Bone marrow (tissue), 2 donors: Measurements from ENCODE around the gene STOML2.
"Not testable (repeated sequence)": the region's sequence is repeated elsewhere in the genome, so short reads cannot be mapped to it uniquely, and the experiment has no call there.

Experiments
- DNase-seq, 2 donors: peaks; one replicate each; lab custom pipeline; 2025; lab: John Stamatoyannopoulos, UW

STOML2 gene, protein sequence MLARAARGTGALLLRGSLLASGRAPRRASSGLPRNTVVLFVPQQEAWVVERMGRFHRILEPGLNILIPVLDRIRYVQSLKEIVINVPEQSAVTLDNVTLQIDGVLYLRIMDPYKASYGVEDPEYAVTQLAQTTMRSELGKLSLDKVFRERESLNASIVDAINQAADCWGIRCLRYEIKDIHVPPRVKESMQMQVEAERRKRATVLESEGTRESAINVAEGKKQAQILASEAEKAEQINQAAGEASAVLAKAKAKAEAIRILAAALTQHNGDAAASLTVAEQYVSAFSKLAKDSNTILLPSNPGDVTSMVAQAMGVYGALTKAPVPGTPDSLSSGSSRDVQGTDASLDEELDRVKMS

DNA sequence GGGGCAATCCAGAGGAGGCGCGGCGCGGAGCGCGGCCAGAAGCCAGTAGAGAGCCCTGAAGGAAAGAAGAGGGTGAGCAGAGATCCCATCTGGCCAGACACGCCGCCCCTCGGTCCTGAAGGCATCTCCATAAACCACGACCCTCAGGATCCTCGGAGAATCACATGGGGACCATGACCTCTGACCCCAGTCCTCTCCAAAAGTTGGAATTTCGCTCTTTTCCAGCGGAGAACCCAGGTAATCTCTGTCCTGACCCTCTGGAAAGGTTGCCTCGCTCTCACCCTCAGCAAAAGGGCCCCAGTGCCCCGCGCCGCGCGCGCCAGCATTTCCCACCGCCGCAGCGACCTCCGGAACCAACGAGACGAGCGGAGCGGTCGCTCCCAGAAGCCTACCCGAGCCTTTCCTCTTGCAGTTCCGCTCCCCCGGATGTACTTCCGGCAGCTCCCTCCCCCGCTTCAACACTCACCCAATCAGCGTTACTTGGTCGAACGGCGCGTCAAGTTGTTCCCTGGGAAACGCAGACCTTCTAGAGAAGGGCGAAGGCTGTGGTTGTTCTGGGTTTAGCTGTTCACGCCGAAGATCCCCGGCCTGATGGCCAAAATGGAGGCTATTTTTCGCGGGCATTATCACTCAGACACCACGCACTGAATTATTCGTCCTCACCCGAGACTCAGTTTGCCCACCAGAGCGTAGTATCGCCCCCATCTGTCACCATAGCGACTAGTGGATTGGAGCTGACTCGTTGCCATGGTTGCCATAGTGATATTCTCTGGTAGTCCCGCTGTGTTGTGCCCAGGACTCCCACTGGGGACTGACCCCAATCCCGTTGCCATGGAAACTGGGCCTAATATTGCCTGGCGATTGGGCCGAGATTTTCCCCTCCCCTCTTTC is at the start of gene STOML2:
STOML2 (minus strand) TSS at position 363 of the 891 bp plus-strand sequence; CDS start at position 326, 37 bp downstream.
- peak; percentile 69 to 91 for DNase-seq

DNA sequence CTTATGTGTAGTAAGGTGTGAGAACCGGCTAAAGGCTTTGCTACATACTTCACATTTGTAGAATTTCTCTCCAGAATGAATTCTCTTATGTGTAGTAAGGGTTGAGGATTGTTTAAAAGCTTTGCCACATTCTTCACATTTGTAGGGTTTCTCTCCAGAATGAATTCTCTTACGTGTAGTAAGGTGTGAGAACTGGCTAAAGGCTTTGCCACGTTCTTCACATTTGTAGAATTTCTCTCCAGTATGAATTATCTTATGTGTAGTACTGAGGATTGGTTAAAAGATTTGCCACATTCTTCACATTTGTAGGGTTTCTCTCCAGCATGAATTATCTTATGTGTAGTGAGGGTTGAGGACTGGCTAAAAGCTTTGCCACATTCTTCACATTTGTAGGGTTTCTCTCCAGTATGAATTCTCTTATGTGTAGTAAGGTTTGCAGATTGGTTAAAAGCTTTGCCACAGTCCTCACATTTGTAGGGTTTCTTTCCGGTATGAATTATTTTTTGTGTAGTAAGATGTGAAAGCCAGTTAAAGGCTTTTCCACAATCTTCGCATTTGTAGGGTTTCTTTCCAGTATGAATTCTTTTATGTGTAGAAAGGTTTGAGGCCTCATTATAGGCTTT is 45.1 kb upstream of the STOML2 start:
- not testable (repeated sequence) for DNase-seq

DNA sequence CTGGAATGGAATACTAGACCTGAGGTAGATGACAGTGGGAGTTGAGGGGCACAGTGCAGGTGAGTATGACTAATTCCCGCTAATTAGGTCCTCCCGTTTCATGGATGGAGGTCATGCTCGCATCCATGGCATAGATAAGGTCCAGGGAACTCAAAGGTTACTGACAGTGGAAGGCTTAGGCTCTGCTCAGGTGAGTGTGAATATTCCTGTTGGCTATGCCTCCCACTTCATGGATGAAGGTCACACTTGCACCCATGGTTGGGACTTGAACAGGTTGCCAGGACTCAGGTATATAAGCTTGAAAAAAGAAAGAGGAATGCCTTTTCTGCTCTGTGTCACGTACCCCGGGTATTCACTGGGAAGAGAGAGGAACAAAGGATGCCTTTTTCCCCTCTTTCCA is 39.1 kb upstream of the STOML2 start:
- no peak for DNase-seq

- DNase-seq: no peak
Observed at GRCh38 chr9:35140093-35140492, 37.2 kb upstream of the STOML2 start.

DNA sequence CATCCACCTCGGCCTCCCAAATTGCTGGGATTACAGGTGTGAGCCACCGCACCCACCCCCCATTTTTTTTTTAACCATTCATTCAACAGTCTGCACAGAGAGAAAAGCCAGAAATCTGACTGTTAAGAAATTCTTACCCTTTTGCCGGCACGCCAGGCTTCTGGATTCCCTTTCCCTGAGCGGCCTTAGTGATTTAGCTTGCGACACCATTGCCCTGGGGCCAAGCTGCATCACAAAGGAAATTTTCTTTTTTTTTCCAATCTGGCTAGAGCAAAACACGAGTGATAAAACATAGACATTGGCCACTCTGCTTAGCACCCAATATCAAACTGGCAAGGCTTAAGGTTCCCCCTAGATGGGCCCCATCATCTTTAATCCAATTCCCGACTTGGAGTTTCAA is 33.9 kb upstream of the STOML2 start:
- DNase-seq: no peak

DNA sequence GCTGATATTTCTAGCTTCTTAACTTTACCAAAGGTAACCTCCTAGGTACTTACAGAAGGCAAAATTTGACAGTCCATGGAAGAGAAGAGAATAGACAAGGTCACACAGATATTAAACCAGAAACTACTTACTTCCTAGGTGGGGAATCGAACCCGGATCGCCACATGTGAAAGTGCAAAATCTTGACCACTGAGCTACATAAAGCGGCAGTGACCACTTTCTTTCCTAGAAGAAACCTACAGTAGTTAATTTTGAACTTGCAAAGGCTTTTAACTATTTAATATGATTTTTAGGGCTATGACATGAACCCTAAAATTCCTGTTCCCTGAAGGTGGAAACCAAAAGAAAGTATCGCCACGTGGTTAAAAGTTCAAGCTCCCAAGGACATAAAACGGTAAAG is 33.1 kb upstream of the STOML2 start:
- DNase-seq: no peak

DNA sequence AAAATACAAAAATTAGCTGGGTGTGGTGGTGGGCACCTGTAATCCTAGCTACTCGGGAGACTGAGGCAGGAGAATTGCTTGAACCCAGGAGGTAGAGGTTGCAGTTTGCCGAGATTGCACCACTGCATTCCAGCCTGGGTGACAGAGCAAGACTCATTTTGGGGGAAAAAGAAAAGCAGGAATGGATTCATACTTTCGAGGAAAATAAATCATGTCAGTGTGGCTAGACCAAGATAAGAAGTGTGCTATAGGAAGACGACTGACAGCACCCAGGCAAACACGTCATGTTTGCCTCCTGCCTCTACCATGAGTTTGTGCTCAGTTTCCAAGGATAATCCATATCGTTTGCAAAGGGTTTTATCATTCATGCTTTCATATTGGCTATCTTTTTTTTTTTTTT is 32.0 kb upstream of the STOML2 start:
- DNase-seq: no peak

DNA sequence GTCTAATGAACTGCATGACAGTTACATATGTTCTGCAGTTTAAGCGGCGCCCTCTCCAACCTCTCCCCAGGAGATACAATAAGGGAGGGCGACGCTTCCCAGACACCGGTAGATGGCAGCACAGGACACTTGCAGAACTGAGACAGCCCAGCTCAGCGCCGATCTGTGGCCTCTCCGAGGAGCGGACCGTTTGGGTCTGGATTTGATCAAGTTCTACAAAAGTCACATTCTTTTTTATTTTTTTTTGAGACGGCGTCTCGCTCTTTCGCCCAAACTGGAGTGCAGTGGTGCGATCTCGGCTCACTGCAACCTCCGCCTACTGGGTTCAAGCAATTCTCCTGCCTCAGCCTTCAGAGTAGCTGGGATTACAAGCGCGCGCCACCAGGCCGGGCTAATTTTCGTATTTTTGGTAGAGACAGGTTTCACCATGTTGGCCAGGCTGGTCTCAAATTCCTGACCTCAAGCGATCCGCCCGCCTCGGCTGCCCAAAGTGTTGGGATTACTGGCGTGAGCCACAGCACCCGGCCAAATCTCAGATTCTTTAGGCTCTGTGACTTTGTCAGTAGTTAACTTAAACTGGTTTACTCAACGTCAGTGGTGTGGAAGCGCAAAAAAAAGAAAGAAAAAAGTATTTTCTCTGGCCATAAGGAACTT is 14.1 kb upstream of the STOML2 start:
- peak; percentile 37 to 82 for DNase-seq

- DNase-seq: no peak
Observed at GRCh38 chr9:35116539-35116897, 13.6 kb upstream of the STOML2 start.

DNA sequence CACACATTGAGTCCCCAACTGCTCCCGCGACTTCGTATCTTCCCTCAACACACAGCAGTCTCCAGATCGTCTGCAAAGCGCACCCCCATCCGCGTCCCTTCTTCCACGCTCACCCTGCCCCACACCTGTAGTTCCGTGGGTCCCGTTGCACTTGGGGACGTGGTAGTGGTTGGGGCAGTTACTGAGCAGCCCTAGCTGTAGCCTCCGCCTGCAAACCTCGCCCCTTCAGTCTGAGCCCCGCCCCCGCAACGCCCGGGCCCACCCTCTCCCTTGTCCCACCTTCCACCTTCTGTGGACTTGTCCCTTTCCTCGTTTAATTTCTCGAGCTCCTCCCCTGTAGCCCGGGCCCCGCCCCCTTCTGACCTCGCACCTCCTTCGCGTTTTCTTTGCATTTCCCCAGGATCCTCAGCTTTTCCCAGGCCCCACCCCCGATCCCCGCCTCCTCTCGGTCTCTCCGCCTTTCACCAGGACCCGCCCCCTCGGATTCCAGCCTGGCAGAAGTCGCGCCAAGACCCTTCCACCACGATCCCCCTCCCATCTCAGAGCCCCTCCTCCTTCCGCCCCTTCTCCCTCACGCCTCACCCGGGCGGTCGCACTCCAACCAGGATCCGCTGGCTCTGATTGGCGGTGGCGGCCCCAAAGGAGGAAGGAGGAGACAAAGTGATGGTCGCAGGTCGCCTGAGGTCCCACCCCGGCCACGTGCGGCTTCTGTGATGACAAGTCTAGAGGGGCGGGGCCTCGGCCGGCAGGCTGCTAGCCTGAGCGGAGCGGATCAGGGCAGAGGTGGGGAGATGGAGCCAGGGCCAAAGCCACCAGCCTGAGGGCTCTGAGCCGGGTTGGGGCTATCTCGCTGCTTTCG is 13.0 kb upstream of the STOML2 start, which contains the start of gene ATOSB:
ATOSB (minus strand) TSS at position 183 of the 859 bp plus-strand sequence. CDS start 7,588 bp downstream, outside the sequence.
- DNase-seq: peak; percentile 81 to 92

DNA sequence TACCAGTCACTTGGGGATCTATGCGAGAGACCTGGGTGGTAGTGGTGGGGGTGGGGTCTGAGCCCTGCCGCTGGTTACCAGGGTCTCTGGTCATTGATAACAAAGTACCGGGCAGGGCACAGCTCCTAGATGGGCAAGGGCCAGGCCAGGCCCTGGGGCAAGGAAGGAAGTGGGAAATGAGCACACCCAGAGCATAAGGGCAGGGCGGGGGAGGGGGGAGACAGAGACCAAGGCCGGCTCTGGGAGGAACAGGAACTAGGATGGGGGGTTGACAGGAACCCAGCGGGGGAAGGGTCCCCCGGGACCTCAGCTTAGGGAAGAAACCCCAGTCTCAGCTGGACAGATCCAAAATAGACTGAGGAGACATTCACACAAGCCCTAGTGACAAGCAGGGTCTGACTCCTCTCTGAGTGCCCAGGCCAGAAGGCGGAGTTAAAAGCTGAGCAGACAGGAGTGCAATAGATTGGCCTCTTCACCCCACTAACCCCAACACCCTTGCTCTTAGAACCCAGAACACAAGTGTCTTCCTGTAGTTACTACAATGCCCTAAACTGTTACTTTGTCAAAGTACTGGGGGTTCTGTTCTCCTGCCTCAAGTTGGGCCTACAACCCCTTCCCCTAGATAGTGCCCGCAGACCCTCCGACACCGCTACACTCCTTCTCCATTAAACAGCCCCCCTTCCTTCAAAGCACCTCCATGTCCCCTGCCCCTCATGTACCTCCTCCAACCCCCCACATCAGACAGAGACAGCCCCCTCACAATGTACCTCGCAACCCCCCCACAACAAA is 12.1 kb upstream of the STOML2 start:
- peak; percentile 41 to 56 for DNase-seq

GRCh38 chr9:35114113-35114839 is 11.3 kb upstream of the STOML2 start:
- peak; percentile 54 to 78 for DNase-seq

DNA sequence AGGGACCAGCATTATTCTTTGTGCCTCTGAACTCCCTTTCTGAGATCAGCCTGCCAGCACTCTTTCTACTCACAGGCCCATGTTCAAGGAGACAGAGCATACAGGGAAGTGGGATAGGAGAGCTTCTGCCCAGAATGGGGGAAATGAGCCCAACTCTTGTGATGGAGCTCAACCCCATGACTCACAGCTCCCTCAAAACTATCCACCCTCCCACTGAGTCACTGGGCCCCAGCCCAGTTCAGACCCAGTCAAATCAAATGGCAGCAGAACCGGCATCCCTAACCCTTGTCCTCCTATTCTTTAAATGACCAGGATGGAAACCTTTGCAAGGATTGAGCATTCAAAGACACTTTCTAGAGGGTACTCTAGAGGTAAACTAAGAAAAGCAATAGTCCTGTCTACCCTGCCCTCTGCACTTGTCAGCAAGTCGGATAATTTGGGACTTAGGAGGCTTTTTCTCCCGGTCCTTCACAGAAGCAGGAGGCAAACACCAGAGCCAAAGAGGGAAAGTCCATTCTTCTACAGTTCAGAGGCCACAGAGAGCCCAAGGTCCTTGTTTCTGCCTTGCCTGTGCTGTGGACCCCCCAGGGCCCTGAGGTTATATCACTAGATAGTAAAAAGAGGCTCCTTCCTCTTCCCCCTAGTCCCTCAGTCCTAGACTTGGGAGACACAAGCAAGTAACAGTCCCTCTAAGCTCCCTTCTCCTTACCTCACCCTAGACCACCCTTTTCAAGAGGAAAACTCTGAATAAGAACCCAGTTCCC is 9.5 kb upstream of the STOML2 start:
- DNase-seq: peak; percentile 6 to 37

DNA sequence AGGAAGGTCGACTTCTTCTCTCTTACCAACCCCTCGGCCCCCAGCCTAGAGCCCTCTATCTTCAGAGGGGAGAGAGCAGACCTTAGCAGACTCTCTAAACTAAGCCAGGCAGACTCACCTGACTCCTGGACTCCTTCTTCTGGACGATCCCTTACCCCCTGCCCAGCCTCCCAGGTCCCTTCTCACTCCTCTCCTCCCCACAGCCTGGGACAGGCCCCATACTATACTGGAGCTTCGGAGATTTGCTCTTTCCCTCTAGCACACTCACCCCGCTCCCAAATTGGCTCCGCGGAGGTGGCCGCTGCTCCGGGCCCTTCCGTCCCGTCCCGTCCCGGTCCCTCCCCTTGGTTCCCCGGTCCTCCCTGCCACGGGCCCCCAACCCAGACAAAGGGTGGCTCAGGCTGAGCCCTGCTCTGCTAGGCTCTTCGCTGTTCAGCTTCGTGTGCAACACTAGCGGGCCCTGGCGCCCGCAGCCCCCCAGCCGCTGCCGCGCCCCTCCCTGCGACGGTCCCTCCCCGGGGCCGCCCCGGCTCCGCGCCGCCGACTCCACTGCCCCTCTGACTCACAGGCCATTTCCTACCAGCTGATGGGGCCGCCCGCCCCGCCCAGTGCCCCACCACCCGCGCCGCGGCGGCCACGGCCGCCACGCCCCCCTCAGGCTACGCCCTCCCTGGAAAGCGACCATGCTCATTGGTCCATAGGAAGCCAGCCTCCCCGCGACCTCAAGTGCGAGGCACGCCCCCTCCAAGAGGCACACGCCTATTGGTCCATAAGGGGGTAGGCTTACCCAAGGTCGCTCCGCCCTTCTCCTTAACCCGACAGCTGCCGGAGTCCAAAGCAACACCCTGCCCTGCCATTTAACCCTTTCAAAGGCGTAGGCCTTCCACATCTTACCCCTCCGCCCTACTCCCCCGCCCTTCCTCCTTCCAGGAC is 8.3 kb upstream of the STOML2 start:
- peak; percentile 89 to 94 for DNase-seq

DNA sequence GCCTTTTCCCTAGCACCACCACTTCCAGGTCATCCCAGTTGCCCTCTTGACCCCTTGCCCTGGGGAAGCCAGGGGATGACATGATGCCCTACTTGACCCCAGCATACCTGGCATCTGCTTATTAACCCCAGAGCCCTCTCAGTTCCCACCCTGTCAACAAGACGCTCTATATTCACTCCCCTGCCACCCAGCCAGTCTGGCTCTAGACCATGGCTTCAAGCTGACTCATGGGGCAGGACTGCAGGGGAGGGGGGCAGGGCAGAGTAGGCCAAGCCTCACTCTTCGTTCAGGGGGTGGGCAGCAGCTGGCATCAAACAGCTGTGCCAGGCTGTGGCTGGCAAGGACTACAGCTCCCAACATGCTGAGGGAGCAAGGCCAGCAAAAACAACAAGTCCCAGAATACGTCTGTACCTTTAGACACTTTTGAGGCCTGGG is 7.4 kb upstream of the STOML2 start:
- DNase-seq: peak in 1 of 2 donors; percentile 25

DNA sequence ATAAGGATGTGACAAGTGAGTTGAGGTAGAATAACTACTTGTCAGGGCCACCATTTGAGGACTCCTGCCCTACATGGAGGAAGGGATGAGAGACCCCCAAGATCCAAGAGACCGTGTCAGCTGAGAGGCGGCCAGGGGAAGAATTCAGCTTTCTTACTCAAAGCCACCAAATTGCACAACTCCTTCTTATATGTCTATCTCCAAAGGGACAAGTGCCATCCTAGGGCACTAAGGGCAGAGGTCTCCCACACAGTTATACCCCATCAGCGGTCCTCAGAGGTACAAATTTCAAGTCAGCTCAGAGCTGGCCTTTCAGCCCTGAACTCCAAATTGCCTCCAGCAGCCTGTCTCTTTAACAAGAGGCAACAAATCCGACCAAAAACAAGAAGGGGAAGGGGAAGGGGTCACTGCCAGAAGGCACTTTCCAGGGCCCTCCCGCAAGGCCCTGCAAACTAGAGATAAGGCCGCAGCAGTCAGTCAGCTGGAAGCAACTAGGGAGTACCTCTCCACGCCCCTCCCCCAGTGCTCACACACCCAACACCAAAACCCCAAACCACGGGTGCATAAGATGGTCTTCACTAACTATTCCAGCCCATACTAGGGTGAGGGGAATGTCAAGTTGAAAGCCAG is 6.1 kb upstream of the STOML2 start:
- peak in 1 of 2 donors; percentile 60 for DNase-seq

DNA sequence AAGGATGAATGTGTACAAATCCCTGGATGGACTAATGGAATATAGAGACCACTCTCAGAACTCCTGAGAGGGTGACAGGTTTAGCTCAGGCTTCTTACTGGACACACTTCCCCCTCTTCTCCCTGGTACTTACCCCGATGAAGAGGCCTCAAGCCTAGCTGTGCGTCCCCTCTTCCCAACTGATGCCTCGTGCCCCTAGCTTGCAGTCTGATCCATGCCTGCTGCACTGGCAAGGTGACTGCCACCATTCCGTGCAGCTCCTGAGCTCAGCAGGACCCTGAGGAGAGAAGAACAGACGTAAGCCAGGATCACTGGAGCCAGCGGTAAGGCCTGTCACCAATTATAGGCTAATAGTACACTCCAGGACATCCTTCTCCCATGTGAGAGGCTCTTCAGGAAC is 5.5 kb upstream of the STOML2 start:
- DNase-seq: no peak
